ENCODE data around the gene SOX10.

The SOX10 gene

GRCh38 chr22:37989146-37990045, 5.0 kb upstream of the SOX10 start:
- H3K36me3 ChIP-seq (ENCODE audit: control insufficient read depth, insufficient read depth, low read length), result peaks cover 3% of the 10 kb centered on the region
- DNase-seq, result no peak
- no peaks in the 10 kb centered on the region for H3K27me3 ChIP-seq (replicated peaks; ENCODE audit: control insufficient read depth, insufficient read depth, low read length, poor library complexity, severe bottlenecking)
- no peaks in the 10 kb centered on the region for H3K9me3 ChIP-seq (ENCODE audit: control insufficient read depth, low read length)
- H3K4me3 ChIP-seq (ENCODE audit: insufficient read depth, low read depth, low read length, poor library complexity, severe bottlenecking), result no peak overlapping the region
- H3K4me1 ChIP-seq (ENCODE audit: control insufficient read depth, insufficient read depth, low read length, poor library complexity, severe bottlenecking), result no peaks in the 10 kb centered on the region
- no peak overlapping the region for H3K27ac ChIP-seq (ENCODE audit: insufficient read depth, low read length, poor library complexity, severe bottlenecking)

- Histone ChIP-seq H3K4me1 (ENCODE audit: control insufficient read depth, insufficient read depth, low read length, poor library complexity, severe bottlenecking) (no peaks in the 10 kb centered on the region), H3K4me3 (ENCODE audit: insufficient read depth, low read depth, low read length, poor library complexity, severe bottlenecking) (no peak overlapping the region), H3K36me3 (ENCODE audit: control insufficient read depth, insufficient read depth, low read length) (peaks cover 3% of the 10 kb centered on the region), H3K27ac (ENCODE audit: insufficient read depth, low read length, poor library complexity, severe bottlenecking) (no peak overlapping the region), H3K9me3 (ENCODE audit: control insufficient read depth, low read length) (no peaks in the 10 kb centered on the region), H3K27me3 (replicated peaks; ENCODE audit: control insufficient read depth, insufficient read depth, low read length, poor library complexity, severe bottlenecking) (no peaks in the 10 kb centered on the region)
- DNase-seq, result no peak
Measured at GRCh38 chr22:37986371-37986770, 2.0 kb upstream of the SOX10 start.

GRCh38 chr22:37985751-37986281, 1.5 kb upstream of the SOX10 start:
- no peak for DNase-seq
- Histone ChIP-seq H3K4me3 (ENCODE audit: insufficient read depth, low read depth, low read length, poor library complexity, severe bottlenecking) (no peak overlapping the region), H3K27ac (ENCODE audit: insufficient read depth, low read length, poor library complexity, severe bottlenecking) (no peak overlapping the region), H3K36me3 (ENCODE audit: control insufficient read depth, insufficient read depth, low read length) (peaks cover 3% of the 10 kb centered on the region), H3K27me3 (replicated peaks; ENCODE audit: control insufficient read depth, insufficient read depth, low read length, poor library complexity, severe bottlenecking) (no peaks in the 10 kb centered on the region), H3K4me1 (ENCODE audit: control insufficient read depth, insufficient read depth, low read length, poor library complexity, severe bottlenecking) (no peaks in the 10 kb centered on the region), H3K9me3 (ENCODE audit: control insufficient read depth, low read length) (no peaks in the 10 kb centered on the region)

- Histone ChIP-seq H3K27ac (ENCODE audit: insufficient read depth, low read length, poor library complexity, severe bottlenecking) (no peak overlapping the region), H3K9me3 (ENCODE audit: control insufficient read depth, low read length) (no peaks in the 10 kb centered on the region), H3K4me1 (ENCODE audit: control insufficient read depth, insufficient read depth, low read length, poor library complexity, severe bottlenecking) (no peaks in the 10 kb centered on the region), H3K27me3 (replicated peaks; ENCODE audit: control insufficient read depth, insufficient read depth, low read length, poor library complexity, severe bottlenecking) (no peaks in the 10 kb centered on the region), H3K36me3 (ENCODE audit: control insufficient read depth, insufficient read depth, low read length) (peaks cover 3% of the 10 kb centered on the region), H3K4me3 (ENCODE audit: insufficient read depth, low read depth, low read length, poor library complexity, severe bottlenecking) (no peak overlapping the region)
- DNase-seq, result no peak
Measured at GRCh38 chr22:37985050-37985585, 763 bp upstream of the SOX10 start.

- DNase-seq, result no peak
- no peak overlapping the region for H3K4me3 ChIP-seq (ENCODE audit: insufficient read depth, low read depth, low read length, poor library complexity, severe bottlenecking)
- H3K27ac ChIP-seq (ENCODE audit: insufficient read depth, low read length, poor library complexity, severe bottlenecking), result no peak overlapping the region
- H3K36me3 ChIP-seq (ENCODE audit: control insufficient read depth, insufficient read depth, low read length), result peaks cover 3% of the 10 kb centered on the region
- no peaks in the 10 kb centered on the region for H3K27me3 ChIP-seq (replicated peaks; ENCODE audit: control insufficient read depth, insufficient read depth, low read length, poor library complexity, severe bottlenecking)
- no peaks in the 10 kb centered on the region for H3K9me3 ChIP-seq (ENCODE audit: control insufficient read depth, low read length)
- H3K4me1 ChIP-seq (ENCODE audit: control insufficient read depth, insufficient read depth, low read length, poor library complexity, severe bottlenecking), result no peaks in the 10 kb centered on the region
Measured at GRCh38 chr22:37982938-37983859, 1.2 kb downstream of the SOX10 start.

GRCh38 chr22:37982151-37982785, 2.1 kb downstream of the SOX10 start:
- no peak for DNase-seq
- H3K9me3 ChIP-seq (ENCODE audit: control insufficient read depth, low read length), result no peaks in the 10 kb centered on the region
- H3K4me3 ChIP-seq (ENCODE audit: insufficient read depth, low read depth, low read length, poor library complexity, severe bottlenecking), result no peak overlapping the region
- no peaks in the 10 kb centered on the region for H3K4me1 ChIP-seq (ENCODE audit: control insufficient read depth, insufficient read depth, low read length, poor library complexity, severe bottlenecking)
- no peak overlapping the region for H3K27ac ChIP-seq (ENCODE audit: insufficient read depth, low read length, poor library complexity, severe bottlenecking)
- peaks cover 3% of the 10 kb centered on the region for H3K36me3 ChIP-seq (ENCODE audit: control insufficient read depth, insufficient read depth, low read length)
- no peaks in the 10 kb centered on the region for H3K27me3 ChIP-seq (replicated peaks; ENCODE audit: control insufficient read depth, insufficient read depth, low read length, poor library complexity, severe bottlenecking)

- DNase-seq, result no peak
- no peaks in the 10 kb centered on the region for H3K4me1 ChIP-seq (ENCODE audit: control insufficient read depth, insufficient read depth, low read length, poor library complexity, severe bottlenecking)
- H3K4me3 ChIP-seq (ENCODE audit: insufficient read depth, low read depth, low read length, poor library complexity, severe bottlenecking), result no peak overlapping the region
- no peaks in the 10 kb centered on the region for H3K9me3 ChIP-seq (ENCODE audit: control insufficient read depth, low read length)
- no peaks in the 10 kb centered on the region for H3K36me3 ChIP-seq (ENCODE audit: control insufficient read depth, insufficient read depth, low read length)
- no peak overlapping the region for H3K27ac ChIP-seq (ENCODE audit: insufficient read depth, low read length, poor library complexity, severe bottlenecking)
- no peaks in the 10 kb centered on the region for H3K27me3 ChIP-seq (replicated peaks; ENCODE audit: control insufficient read depth, insufficient read depth, low read length, poor library complexity, severe bottlenecking)
Measured at GRCh38 chr22:37981282-37982011, 2.9 kb downstream of the SOX10 start.

- Histone ChIP-seq H3K4me3 (ENCODE audit: insufficient read depth, low read depth, low read length, poor library complexity, severe bottlenecking) (no peak overlapping the region), H3K4me1 (ENCODE audit: control insufficient read depth, insufficient read depth, low read length, poor library complexity, severe bottlenecking) (no peaks in the 10 kb centered on the region), H3K27ac (ENCODE audit: insufficient read depth, low read length, poor library complexity, severe bottlenecking) (no peak overlapping the region), H3K36me3 (ENCODE audit: control insufficient read depth, insufficient read depth, low read length) (no peaks in the 10 kb centered on the region), H3K9me3 (ENCODE audit: control insufficient read depth, low read length) (no peaks in the 10 kb centered on the region), H3K27me3 (replicated peaks; ENCODE audit: control insufficient read depth, insufficient read depth, low read length, poor library complexity, severe bottlenecking) (no peaks in the 10 kb centered on the region)
- DNase-seq, result no peak
Measured at GRCh38 chr22:37979782-37980181, 4.6 kb downstream of the SOX10 start.

- no peaks in the 10 kb centered on the region for H3K36me3 ChIP-seq (ENCODE audit: control insufficient read depth, insufficient read depth, low read length)
- H3K27me3 ChIP-seq (replicated peaks; ENCODE audit: control insufficient read depth, insufficient read depth, low read length, poor library complexity, severe bottlenecking), result no peaks in the 10 kb centered on the region
- H3K4me3 ChIP-seq (ENCODE audit: insufficient read depth, low read depth, low read length, poor library complexity, severe bottlenecking), result no peak overlapping the region
- no peak for DNase-seq
- no peaks in the 10 kb centered on the region for H3K9me3 ChIP-seq (ENCODE audit: control insufficient read depth, low read length)
- no peak overlapping the region for H3K27ac ChIP-seq (ENCODE audit: insufficient read depth, low read length, poor library complexity, severe bottlenecking)
- H3K4me1 ChIP-seq (ENCODE audit: control insufficient read depth, insufficient read depth, low read length, poor library complexity, severe bottlenecking), result no peaks in the 10 kb centered on the region
Measured at GRCh38 chr22:37976547-37976946, 7.8 kb downstream of the SOX10 start.

Measured in effector memory CD4-positive, alpha-beta T cell (primary cell).